Uterus (tissue), 4 donors: ENCODE results near the gene SHISA6. TPM values are rescaled to one million over a fixed set of nuclear protein-coding genes. Genes with fewer than 3 reads are reported as not detected.

Experiments
- DNase-seq, 2 donors: peaks; one replicate each; pipeline ENCODE4 v3.0.0-alpha.2; 2019 to 2020
- H3K27ac ChIP-seq, 2 donors: fragments of 200-600 bp; sonication (generic); 1 replicate in 1 of 2; 2 replicates in 1 of 2; pipeline ENCODE4 v1.5.1; 2016 to 2018
- H3K27me3 ChIP-seq, 2 donors: fragments of 200-600 bp; sonication (generic); one replicate each; pipeline ENCODE4 v1.5.1; 2018 to 2019; ENCODE audit warnings: control low read depth in 1 of 2
- H3K36me3 ChIP-seq, 2 donors: fragments of 200-600 bp; sonication (generic); one replicate each; pipeline ENCODE4 v1.5.1; 2019; ENCODE audit warnings: control low read depth in 1 of 2
- H3K4me1 ChIP-seq, 2 donors: fragments of 200-600 bp; sonication (generic); one replicate each; pipeline ENCODE4 v1.5.1; 2018 to 2019; ENCODE audit warnings: control low read depth in 1 of 2
- H3K4me3 ChIP-seq, 2 donors: fragments of 200-600 bp; sonication (generic); 1 replicate in 1 of 2; 2 replicates in 1 of 2; pipeline ENCODE4 v1.5.1; 2018 to 2019; ENCODE audit warnings: mild to moderate bottlenecking in 1 of 2
- H3K9me3 ChIP-seq, 2 donors: fragments of 200-600 bp; sonication (generic); one replicate each; pipeline ENCODE4 v1.5.1; 2019; ENCODE audit warnings: control low read depth in 1 of 2
- CTCF ChIP-seq, 4 experiments: fragments of 200-600 bp in 2 of 4; fragments of 450-650 bp in 2 of 4; sonication (generic) in 2 of 4; IDR thresholded peaks; one replicate each; pipeline ENCODE4 v1.5.1; 2016 to 2019; ENCODE audit warnings: antibody characterized with exemption in 4 of 4, mild to moderate bottlenecking in 2 of 4, moderate library complexity in 1 of 4
- POLR2A ChIP-seq, 2 donors: fragments of 450-650 bp; IDR thresholded peaks; one replicate each; pipeline ENCODE4 v1.6.1; 2016; ENCODE audit warnings: antibody characterized with exemption in 2 of 2, mild to moderate bottlenecking in 1 of 2, moderate library complexity in 1 of 2
- intact Hi-C: fragments of 100-400 bp; cut with DNase I; formaldehyde crosslinking; loops from one replicate; pipeline ENCODE4 v1.15.1; 2023; ENCODE audit warnings: low total_unique reads
- total RNA-seq, 4 donors: library from RNA; depleted of rRNA in 3 of 4; stranded (reverse); fragments of >200 nt in 3 of 4; gene quantifications; one replicate each; pipeline versions ENCODE4 v1.1.0 to v1.2.4, GENCODE V29; 2014 to 2023
- donor health status: DM: yes; HTN: yes; CAD: no.

SHISA6 gene
- total RNA-seq, 4 donors from 2014 or later = 0.18 to 3.7 (median 2.0) TPM; not detected in 1

- no peak overlapping the region for H3K27ac ChIP-seq
- no peaks in the 10 kb centered on the region for H3K36me3 ChIP-seq
- no peaks in the 10 kb centered on the region for H3K4me1 ChIP-seq
- TF ChIP-seq POLR2A (IDR thresholded peaks at IDR 0.05) = no peak
- TF ChIP-seq CTCF (IDR thresholded peaks at IDR 0.05) = no peak
- no peaks in the 10 kb centered on the region for H3K27me3 ChIP-seq
- no peak overlapping the region for H3K4me3 ChIP-seq
- intact Hi-C loops = no loop called here
- H3K9me3 ChIP-seq = no peaks in the 10 kb centered on the region
- no peak for DNase-seq
Measured at GRCh38 chr17:11273596-11273995, 32.6 kb downstream of the SHISA6 start.

GRCh38 chr17:11274106-11274505, 33.1 kb downstream of the SHISA6 start:
- intact Hi-C loops = no loop called here
- no peak for DNase-seq
- Histone ChIP-seq H3K4me3 (no peak overlapping the region), H3K36me3 (no peaks in the 10 kb centered on the region), H3K9me3 (no peaks in the 10 kb centered on the region), H3K27ac (no peak overlapping the region), H3K4me1 (no peaks in the 10 kb centered on the region), H3K27me3 (no peaks in the 10 kb centered on the region)
- no peak for TF ChIP-seq CTCF (IDR thresholded peaks at IDR 0.05)
- TF ChIP-seq POLR2A (IDR thresholded peaks at IDR 0.05) = no peak

- Histone ChIP-seq H3K4me1 (no peaks in the 10 kb centered on the region), H3K4me3 (no peak overlapping the region), H3K27ac (no peak overlapping the region), H3K36me3 (no peaks in the 10 kb centered on the region), H3K27me3 (no peaks in the 10 kb centered on the region), H3K9me3 (peaks cover 0 to 2% of the 10 kb centered on the region in 2 donors)
- no peak for TF ChIP-seq CTCF (IDR thresholded peaks at IDR 0.05)
- intact Hi-C loops = no loop called here
- no peak for DNase-seq
Measured at GRCh38 chr17:11276486-11276885, 35.5 kb downstream of the SHISA6 start.

GRCh38 chr17:11278186-11278991, 37.4 kb downstream of the SHISA6 start:
- Histone ChIP-seq H3K9me3 (peaks cover 0 to 5% of the 10 kb centered on the region in 2 donors), H3K27ac (no peak overlapping the region), H3K4me3 (no peak overlapping the region), H3K36me3 (no peaks in the 10 kb centered on the region), H3K27me3 (no peaks in the 10 kb centered on the region), H3K4me1 (no peaks in the 10 kb centered on the region)
- TF ChIP-seq POLR2A (IDR thresholded peaks at IDR 0.05) (no peak), CTCF (IDR thresholded peaks at IDR 0.05) (no peak)
- DNase-seq = no peak
- intact Hi-C loops = no loop called here

GRCh38 chr17:11278992-11279270, 37.9 kb downstream of the SHISA6 start:
- no peak overlapping the region for H3K27ac ChIP-seq
- intact Hi-C loops = no loop called here
- TF ChIP-seq CTCF (IDR thresholded peaks at IDR 0.05) = no peak
- TF ChIP-seq POLR2A (IDR thresholded peaks at IDR 0.05) = no peak
- no peaks in the 10 kb centered on the region for H3K36me3 ChIP-seq
- no peak overlapping the region for H3K4me3 ChIP-seq
- H3K9me3 ChIP-seq = peaks cover 0 to 5% of the 10 kb centered on the region in 2 donors
- no peaks in the 10 kb centered on the region for H3K27me3 ChIP-seq
- DNase-seq = no peak
- no peaks in the 10 kb centered on the region for H3K4me1 ChIP-seq
